Activated T-cell treated with anti-CD3 and anti-CD28 coated beads, Interleukin-2, amount 50 U/mL, for 4 hours (primary cell): Measurements from ENCODE around the gene UBR1. TPM values are rescaled to one million over a fixed set of nuclear protein-coding genes. Genes with fewer than 3 reads are reported as not detected.

Experiments
- ATAC-seq, 2 donors: fragments of 200-7000 bp; cut with Tn5 transposase; one replicate each; pipeline ENCODE4 v1.10.0; 2021
- DNase-seq: peaks from one replicate; pipeline ENCODE4 v3.0.0-alpha.2; 2020
- H3K27me3 Mint-ChIP-seq: one replicate; pipeline ENCODE4 v1.8.0; 2021; ENCODE audit warnings: low read depth, mixed read lengths
- H3K36me3 Mint-ChIP-seq: one replicate; pipeline ENCODE4 v1.8.0; 2022; ENCODE audit warnings: mixed read lengths; ENCODE audit not compliant: insufficient read depth
- H3K4me1 Mint-ChIP-seq: one replicate; pipeline ENCODE4 v1.8.0; 2021; ENCODE audit warnings: low read depth, mixed read lengths
- H3K4me3 Mint-ChIP-seq: one replicate; pipeline ENCODE4 v1.8.0; 2021; ENCODE audit warnings: mild to moderate bottlenecking, moderate library complexity, mixed read lengths
- H3K9me3 Mint-ChIP-seq: one replicate; pipeline ENCODE4 v1.8.0; 2021; ENCODE audit warnings: mixed read lengths
- total RNA-seq, 3 donors: library from RNA; stranded (reverse); gene quantifications; one replicate each; pipeline ENCODE4 v1.2.1, GENCODE V29; 2021

UBR1 gene
- total RNA-seq, 3 donors from 2014 or later: 23.5 to 27.8 (median 24.8) TPM

DNA sequence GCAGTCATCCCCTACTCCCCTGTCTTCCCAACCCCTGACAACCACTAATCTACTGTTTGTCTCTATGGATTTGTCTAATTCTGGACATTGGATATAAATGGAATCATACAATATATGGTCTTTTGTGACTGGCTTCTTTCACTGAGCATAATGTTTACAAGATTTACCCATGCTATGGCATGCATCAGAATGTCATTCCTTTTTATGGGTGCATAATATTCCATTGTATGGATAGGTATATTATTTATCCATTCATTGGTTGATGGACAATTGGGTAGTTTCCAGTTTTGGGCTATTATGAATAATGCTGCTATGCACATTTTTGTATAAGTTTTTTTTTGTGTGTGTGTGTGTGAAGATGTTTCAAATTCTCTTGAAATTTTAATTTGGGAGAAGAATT lies 168.7 kb downstream of the UBR1 start:
- Mint-ChIP-seq H3K36me3 (no peaks in the 10 kb centered on the region), H3K9me3 (no peaks in the 10 kb centered on the region), H3K4me1 (no peaks in the 10 kb centered on the region), H3K4me3 (no peak overlapping the region), H3K27me3 (no peaks in the 10 kb centered on the region)
- DNase-seq (no peak), ATAC-seq (no peak)

DNA sequence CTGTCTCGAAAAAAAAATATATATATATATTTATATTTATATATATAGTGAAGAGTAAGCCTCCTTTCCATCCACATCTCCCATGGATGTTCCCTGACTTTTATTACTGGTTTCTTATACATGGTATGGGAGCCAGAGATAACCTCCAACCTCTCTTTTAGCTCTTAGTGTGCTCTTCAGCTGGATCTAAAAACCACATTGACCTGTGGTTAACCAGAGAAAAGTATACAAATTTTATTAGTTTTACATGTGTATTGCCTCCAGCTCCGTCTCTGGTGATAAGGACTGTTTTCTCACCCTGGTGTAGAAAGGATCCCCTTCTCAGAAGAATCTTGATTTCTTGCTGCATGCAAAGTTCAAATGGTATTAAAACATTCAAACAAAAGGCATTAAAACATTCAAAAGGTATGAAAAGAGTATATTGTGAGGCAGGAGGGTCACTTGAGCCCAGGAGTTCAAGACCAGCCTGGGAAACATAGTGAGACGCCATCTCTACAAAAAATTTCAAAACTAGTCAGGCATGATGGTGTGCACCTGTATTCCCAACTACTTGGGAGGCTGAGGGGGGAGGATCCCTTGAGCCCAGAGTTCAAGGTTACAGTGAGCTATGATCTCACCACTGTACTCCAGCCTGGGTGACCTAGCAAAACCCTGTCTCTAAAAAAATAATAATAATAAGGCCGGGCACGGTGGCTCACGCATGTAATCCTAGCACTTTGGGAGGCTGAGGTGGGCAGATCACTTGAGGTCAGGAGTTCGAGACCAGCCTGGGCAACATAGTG lies 171.8 kb downstream of the UBR1 start:
- ATAC-seq (no peak), DNase-seq (no peak)
- H3K4me3 Mint-ChIP-seq: no peak overlapping the region
- H3K9me3 Mint-ChIP-seq: no peaks in the 10 kb centered on the region
- H3K4me1 Mint-ChIP-seq: no peaks in the 10 kb centered on the region
- no peaks in the 10 kb centered on the region for H3K27me3 Mint-ChIP-seq
- H3K36me3 Mint-ChIP-seq: no peaks in the 10 kb centered on the region

DNA sequence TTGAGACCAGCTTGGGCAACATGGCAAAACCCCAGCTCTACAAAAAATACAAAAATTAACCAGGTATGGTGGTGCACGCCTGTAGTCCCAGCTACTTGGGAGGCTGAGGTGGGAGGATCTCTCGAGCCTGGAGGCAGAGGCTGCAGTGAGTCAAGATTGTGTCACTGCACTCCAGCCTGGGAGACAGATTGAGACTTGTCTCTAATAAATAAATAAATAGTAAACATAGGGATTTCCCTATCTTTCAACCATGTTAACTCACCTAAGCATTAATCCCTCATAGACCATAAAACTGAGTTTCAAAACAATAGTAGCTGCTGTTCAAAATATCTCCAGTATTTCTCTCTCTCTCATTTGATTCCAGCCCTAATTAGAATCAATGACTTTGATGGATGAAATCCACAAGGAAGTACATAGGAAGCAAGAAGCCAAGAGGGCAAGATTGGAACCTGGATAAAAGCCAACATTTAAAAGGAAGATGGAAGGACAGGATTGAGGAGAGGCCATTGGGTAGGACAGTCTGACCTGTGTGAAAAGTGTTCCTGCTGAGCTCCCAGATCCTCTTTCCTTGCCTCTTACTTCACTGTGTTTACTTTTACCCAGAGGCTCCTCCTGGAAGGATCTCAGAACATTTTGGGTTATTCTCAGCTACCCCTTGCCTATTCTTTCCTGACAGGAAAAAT lies 172.9 kb downstream of the UBR1 start:
- DNase-seq (no peak), ATAC-seq (no peak)
- Mint-ChIP-seq H3K9me3 (no peaks in the 10 kb centered on the region), H3K36me3 (no peaks in the 10 kb centered on the region), H3K4me3 (no peak overlapping the region), H3K4me1 (no peaks in the 10 kb centered on the region), H3K27me3 (no peaks in the 10 kb centered on the region)

DNA sequence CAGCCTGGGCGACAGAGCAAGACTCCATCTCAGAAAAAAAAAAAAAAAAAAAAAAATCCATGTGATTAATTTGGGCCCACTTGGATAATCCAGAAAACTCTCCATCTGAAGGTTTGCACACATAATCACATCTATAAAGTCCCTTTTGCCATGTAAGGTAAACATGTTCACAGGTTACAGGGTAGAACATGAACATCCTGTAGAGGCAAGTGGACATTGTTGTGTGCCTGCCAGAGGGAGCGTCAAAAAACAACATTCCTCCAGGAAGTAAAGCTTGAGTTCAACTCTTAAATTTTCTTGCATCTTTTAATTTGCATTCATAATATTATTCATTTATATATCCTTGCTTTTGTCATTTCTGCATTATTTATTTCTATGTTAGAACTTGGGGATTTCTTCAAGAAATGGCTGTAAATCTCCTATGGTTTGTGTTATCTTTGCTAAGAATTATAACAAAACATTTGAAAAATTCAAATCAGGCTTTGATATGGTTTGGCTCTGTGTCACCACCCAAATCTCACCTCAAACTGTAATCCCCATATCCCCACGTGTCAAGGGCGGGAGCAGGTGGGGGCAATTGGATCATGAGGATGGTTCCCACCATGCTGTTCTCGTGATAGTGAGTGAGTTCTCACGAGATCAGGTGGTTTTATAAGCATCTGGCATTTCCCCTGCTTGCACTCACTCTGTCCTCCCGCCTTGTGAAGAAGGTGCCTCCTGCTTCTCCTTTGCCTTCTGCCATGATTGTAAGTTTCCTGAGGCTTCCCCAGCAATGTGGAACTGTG lies 173.9 kb downstream of the UBR1 start:
- Mint-ChIP-seq H3K4me3 (no peak overlapping the region), H3K27me3 (no peaks in the 10 kb centered on the region), H3K36me3 (no peaks in the 10 kb centered on the region), H3K9me3 (no peaks in the 10 kb centered on the region), H3K4me1 (no peaks in the 10 kb centered on the region)
- DNase-seq (no peak), ATAC-seq (no peak)

DNA sequence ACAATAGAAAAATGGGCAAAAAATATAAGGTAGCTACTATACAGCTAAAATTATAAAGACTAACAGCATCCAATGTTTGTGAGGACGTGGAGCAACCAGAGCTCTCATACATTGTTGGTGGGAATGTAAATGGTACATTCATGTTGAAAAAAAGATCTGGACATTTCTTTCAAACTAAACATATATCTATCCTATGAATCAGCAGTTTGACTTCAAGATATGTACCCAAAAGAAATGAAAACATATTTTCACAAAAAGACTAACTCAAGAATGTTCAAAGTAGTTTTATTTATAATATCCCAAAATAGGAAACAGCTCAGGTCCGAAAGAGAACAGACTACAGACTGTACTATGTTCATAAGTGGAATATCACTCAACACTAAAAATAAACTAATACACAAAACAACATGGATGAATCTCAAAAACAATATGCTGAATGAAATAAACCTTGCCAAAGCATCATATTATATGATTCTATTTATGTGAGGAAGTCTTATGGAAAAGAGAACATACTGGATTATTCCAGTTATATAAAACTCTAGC lies 176.5 kb downstream of the UBR1 start:
- no peak overlapping the region for H3K4me3 Mint-ChIP-seq
- H3K9me3 Mint-ChIP-seq: no peaks in the 10 kb centered on the region
- H3K27me3 Mint-ChIP-seq: no peaks in the 10 kb centered on the region
- ATAC-seq (no peak), DNase-seq (no peak)
- no peaks in the 10 kb centered on the region for H3K36me3 Mint-ChIP-seq
- H3K4me1 Mint-ChIP-seq: no peaks in the 10 kb centered on the region

DNA sequence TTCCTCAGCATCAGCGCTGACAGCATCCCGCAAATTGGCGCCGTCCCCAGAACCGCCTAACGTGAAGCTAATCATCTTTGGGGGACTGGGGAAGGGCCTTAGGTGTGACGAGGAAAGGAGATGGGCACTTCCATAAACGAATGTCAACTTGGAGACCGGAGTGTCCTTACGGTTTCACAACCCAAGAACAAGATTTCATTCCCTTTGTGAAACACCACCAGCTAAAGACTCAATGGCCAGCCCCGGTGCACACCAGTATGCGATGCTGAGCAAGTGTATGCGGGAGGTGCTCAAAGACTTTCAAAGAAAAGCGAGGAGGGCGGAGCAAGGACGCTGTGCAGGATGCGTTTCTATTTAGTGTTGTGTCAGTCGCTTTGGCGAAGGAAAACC lies 184.5 kb downstream of the UBR1 start:
- ATAC-seq (peak; percentile 21 to 24), DNase-seq (peak; percentile 36)
- H3K36me3 Mint-ChIP-seq: no peaks in the 10 kb centered on the region
- no peaks in the 10 kb centered on the region for H3K9me3 Mint-ChIP-seq
- no peaks in the 10 kb centered on the region for H3K27me3 Mint-ChIP-seq
- peaks cover 27% of the 10 kb centered on the region for H3K4me1 Mint-ChIP-seq
- H3K4me3 Mint-ChIP-seq: peak overlapping the region; percentile 94

DNA sequence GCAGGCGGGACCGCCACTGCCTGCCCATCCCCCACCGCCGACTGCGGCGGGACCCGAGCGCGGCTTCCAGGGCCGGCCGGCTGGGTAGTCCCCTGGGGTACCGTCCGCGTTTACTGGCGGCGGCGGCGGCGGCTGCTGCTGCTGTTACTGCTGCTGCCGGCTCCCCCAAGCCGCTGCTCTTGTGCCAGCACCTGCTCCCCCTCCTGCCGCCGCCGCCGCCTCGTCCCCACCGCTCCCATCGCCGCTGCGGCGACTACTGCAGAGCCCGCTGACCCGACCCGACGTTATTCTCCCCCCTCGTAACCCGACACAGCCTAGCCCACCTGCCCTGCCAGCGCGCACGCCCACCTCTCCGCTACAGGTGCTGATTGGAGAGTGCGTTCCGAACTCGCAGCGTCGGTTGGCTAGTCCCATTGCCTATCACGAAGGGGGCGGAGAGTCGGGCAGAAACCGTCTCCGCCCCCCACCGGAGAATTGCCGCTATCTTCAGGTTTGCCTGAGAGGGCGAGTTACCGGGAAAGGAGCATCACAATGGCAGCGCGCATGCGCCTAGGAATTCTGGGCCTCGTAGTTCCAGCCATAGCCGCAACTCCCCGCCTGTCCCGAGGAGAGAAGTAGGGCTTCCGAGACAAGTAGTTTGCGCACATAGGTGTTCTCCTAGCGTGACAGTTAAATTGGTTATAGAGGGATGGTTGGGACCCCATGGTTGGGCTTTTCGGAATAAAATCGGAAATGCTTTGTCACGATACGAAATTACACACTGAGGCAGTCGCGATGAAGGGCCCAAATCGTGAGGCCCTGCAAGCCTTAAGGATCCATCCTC lies 185.1 kb downstream of the UBR1 start, which contains the start of gene TTBK2:
TSS of gene TTBK2 (minus strand) at position 260 of the 823 bp plus-strand sequence. CDS start 42,161 bp downstream, outside the sequence.
- peak; percentile 95 to 97 for ATAC-seq
- peaks cover 32% of the 10 kb centered on the region for H3K4me1 Mint-ChIP-seq
- H3K27me3 Mint-ChIP-seq: no peaks in the 10 kb centered on the region
- H3K36me3 Mint-ChIP-seq: no peaks in the 10 kb centered on the region
- DNase-seq: peak; percentile 97
- peak within 1 kb of the TSS; percentile 94 for H3K4me3 Mint-ChIP-seq
- H3K9me3 Mint-ChIP-seq: no peaks in the 10 kb centered on the region

DNA sequence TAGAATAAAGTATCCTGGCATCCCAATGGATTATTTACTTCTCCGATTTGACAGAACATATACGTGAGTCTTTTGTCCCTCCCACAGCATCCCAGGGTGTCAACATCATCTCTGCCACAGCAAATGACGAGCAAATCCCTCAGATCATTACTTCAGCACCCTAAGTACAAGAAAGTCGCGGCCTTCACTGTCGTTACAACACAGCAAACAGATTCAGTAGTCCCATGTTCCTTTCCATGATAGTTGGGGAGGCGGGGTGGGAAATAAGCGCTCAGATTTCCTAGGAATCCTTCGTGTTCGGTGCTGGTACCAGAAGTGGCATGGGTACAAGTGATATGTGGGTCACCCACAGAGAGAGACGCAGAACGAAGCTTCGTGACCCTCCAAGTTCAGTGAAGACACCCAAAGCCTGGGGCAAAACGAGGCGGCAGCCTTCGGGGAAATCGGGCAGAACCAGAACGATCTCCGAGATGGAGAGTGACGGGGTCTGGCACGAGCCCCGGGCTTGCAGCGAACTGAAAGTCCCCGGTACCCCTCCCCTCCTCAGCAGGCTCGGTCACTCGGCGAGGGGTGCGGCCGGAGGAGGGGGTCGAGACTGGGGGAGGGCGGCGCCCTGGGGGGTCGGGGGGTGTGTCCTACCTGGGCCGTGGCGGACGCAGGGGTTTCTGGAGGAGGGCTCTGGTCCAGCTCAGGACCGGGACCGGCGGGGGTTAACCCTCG lies 185.9 kb downstream of the UBR1 start:
- Mint-ChIP-seq H3K27me3 (no peaks in the 10 kb centered on the region), H3K9me3 (no peaks in the 10 kb centered on the region), H3K4me1 (peaks cover 39% of the 10 kb centered on the region), H3K36me3 (no peaks in the 10 kb centered on the region), H3K4me3 (peak overlapping the region; percentile 94)
- ATAC-seq (peak; percentile 11 to 15), DNase-seq (peak; percentile 18)

DNA sequence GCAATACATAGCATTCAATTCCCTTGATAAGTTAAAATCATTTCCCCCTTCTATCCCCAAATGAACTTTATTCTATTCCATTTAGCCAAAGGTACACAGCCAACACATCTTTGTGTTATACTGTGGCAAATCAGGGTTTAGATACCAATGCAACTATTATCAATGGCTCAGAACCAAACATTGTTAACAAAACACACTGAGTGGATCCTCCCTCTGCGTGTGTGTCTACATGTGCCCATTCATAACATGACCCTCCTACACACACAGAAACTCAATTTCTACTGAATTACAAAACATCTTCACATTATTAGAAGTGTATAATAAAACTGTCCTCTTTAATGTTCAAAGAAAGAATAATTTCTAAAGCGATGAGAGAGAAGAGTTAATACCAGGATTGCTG lies 186.5 kb downstream of the UBR1 start:
- H3K9me3 Mint-ChIP-seq: no peaks in the 10 kb centered on the region
- DNase-seq (no peak), ATAC-seq (no peak)
- peak overlapping the region; percentile 94 for H3K4me3 Mint-ChIP-seq
- no peaks in the 10 kb centered on the region for H3K27me3 Mint-ChIP-seq
- H3K36me3 Mint-ChIP-seq: no peaks in the 10 kb centered on the region
- H3K4me1 Mint-ChIP-seq: peaks cover 43% of the 10 kb centered on the region

DNA sequence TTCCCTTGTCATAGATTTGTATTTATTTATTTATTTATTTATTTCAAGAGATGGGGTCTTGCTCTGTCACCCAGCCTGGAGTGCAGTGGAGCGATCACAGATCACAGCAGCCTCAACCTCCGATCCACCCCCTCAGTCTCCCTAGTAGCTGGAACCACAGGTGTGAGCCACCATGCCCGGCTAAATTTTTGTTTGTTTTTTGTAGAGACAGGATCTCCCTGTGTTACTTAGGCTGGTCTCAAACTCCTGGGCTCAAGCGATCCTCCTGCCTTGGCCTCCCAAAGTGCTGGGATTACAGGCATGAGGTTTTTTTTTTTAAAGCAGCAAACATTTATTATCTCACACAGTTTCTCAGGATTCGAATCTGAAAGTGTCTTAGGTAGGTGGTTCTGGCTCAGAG lies 187.8 kb downstream of the UBR1 start:
- DNase-seq (no peak), ATAC-seq (no peak)
- peaks cover 43% of the 10 kb centered on the region for H3K4me1 Mint-ChIP-seq
- H3K9me3 Mint-ChIP-seq: no peaks in the 10 kb centered on the region
- no peak overlapping the region for H3K4me3 Mint-ChIP-seq
- H3K27me3 Mint-ChIP-seq: no peaks in the 10 kb centered on the region
- H3K36me3 Mint-ChIP-seq: no peaks in the 10 kb centered on the region

DNA sequence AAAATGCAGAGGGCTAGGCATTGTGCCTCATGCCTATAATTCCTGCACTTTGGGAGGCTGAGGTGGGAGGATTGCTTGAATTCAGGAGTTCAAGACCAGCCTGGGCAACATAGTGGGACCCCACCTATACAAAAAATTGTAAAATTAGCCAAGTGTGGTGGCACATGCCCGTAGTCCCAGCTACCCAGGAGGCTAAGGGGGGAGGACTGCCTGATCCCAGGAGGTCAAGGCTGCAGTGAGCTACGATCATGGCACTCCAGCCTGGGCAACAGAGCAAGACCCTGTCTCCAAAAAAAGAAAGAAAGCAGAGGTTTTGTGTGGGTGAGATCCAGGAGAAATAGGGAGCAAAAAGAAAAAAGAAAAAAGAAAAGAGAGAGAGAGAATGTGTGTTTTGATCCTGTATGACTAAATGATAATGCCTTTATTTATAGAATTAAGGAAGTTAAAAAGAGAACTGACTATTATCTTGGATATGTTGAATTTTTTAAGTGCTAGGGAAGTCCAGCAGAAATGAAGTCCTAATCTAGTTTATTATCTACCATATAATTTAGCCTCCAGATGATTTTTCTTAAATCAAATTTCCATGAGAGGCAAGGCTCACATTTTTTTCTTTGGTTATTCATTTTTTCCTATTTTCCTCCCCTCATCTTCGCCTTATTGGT lies 190.1 kb downstream of the UBR1 start:
- Mint-ChIP-seq H3K27me3 (no peaks in the 10 kb centered on the region), H3K4me3 (no peak overlapping the region), H3K4me1 (peaks cover 38% of the 10 kb centered on the region), H3K9me3 (no peaks in the 10 kb centered on the region), H3K36me3 (no peaks in the 10 kb centered on the region)
- no peak for ATAC-seq
- no peak for DNase-seq

DNA sequence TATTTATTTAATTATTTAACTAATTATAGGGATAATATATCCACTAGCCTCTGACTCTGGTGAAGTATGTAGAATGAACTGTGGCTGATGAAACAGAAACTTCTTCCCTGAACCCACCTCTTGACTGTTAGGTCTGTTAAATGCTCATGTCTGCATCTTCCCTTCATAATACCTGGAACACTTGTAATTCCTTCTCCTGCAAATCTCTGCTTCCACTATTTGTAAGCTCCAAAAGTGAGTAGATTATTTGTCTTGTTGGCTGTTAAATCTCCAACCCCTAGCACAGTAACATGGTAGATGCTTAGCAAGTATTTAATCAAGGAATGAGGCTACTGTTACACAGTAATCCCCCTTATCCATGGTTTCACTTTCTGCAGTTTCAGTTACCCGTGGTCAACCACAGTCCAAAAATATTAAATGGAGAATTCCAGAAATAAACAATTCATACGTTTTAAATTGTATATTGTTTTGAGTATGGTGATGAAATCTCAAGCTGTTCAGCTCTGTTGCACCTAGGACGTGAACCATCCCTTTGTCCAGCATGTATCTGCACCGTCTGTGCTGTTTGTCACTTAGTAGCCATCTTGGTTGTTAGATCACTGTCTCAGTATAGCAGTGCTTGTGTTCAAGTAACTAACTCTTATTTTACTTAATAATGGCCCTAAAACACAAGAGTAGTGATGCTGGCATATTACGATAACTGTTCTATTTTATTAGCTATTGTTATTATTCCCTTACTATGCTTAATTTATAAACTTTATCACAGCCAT lies 190.9 kb downstream of the UBR1 start:
- DNase-seq: no peak
- Mint-ChIP-seq H3K36me3 (no peaks in the 10 kb centered on the region), H3K4me3 (no peak overlapping the region), H3K9me3 (no peaks in the 10 kb centered on the region), H3K4me1 (peaks cover 40% of the 10 kb centered on the region), H3K27me3 (no peaks in the 10 kb centered on the region)
- no peak for ATAC-seq
